Psoas muscle (tissue), 8 donors: Measurements from ENCODE around the gene RPS21. TPM values are rescaled to one million over a fixed set of nuclear protein-coding genes. Genes with fewer than 3 reads are reported as not detected.

ENCODE experiments used
- ATAC-seq, 4 donors: fragments of 200-7000 bp; cut with Tn5 transposase; one replicate each; pipeline ENCODE4 v1.9.1; 2020; ENCODE audit warnings: moderate library complexity in 3 of 4, mild to moderate bottlenecking in 2 of 4
- DNase-seq, 2 donors: peaks; one replicate each; pipeline ENCODE4 v3.0.0-alpha.2; 2020
- H3K27ac ChIP-seq: fragments of 200-600 bp; one replicate; pipeline ENCODE4 v1.8.0; 2022
- H3K27me3 ChIP-seq, 3 donors: fragments of 200-600 bp in 1 of 3; one replicate each; pipeline versions ENCODE4 v1.6.1 to v1.8.0; 2013 to 2022; ENCODE audit warnings: low read length in 2 of 3, mild to moderate bottlenecking in 2 of 3, moderate library complexity in 1 of 3; ENCODE audit not compliant: insufficient read depth in 3 of 3
- H3K36me3 ChIP-seq, 2 donors: fragments of 200-600 bp in 1 of 2; one replicate each; pipeline versions ENCODE4 v1.6.1 to v1.8.0; 2013 to 2022; ENCODE audit warnings: low read depth in 1 of 2, mild to moderate bottlenecking in 1 of 2, moderate library complexity in 1 of 2; ENCODE audit not compliant: insufficient read depth in 1 of 2
- H3K4me1 ChIP-seq: fragments of 200-600 bp; one replicate; pipeline ENCODE4 v1.8.0; 2022
- H3K4me3 ChIP-seq: fragments of 200-600 bp; one replicate; pipeline ENCODE4 v1.8.0; 2022; ENCODE audit warnings: mild to moderate bottlenecking
- H3K9me3 ChIP-seq: fragments of 200-600 bp; one replicate; pipeline ENCODE4 v1.8.0; 2022
- CTCF ChIP-seq: fragments of 200-600 bp; IDR thresholded peaks from one replicate; pipeline ENCODE4 v1.8.0; 2022; ENCODE audit warnings: antibody characterized with exemption
- WGBS, 3 donors: extraction: QIAGEN DNeasy Blood & Tissue Kit; methylation state at CpG; one replicate each; pipeline versions ENCODE4 v1.1.6 to v1.1.7; 2013; 5-methylcytosine and 5-hydroxymethylcytosine counted together
- intact Hi-C, 2 donors: fragments of 100-400 bp; cut with DNase I; formaldehyde crosslinking; loops; one replicate each; pipeline versions ENCODE4 v1.11.0 to v1.14.2; 2022
- polyA plus RNA-seq, 3 donors: library from polyadenylated mRNA; stranded (reverse); fragments of 200-250 nt; gene quantifications; one replicate each; pipeline ENCODE4 v1.2.3, GENCODE V29; 2013
- total RNA-seq, 4 donors: library from RNA; stranded (reverse); fragmentation: NEBNext Ultra II Directional in 2 of 4; extraction: Animal tissue kit (Norgen Biotek cat#: 25700) in 2 of 4; gene quantifications; one replicate each; pipeline versions ENCODE4 v1.2.1 to v1.2.4, GENCODE V29; 2021 to 2023
- donor health status: healthy with polysubstance abuse.
- donor health status: DM: no; HTN: no; CAD: no; lungs with moderate emphysema.
- donor health status: Bipolar disorder and iron deficiency.
- donor health status: healthy.
- donor health status: DM: yes; HTN: yes; CAD: no.
- donor health status: DM: no; HTN: no; CAD: no.
- donor health status: DM: no; HTN: no; CAD: no.
- donor health status: DM: yes; HTN: yes; CAD: no.

The RPS21 gene
- total and polyA plus RNA-seq, 7 donors = 602 to 5,162 (median 1,206) TPM

GRCh38 chr20:62404761-62405107 lies 17.8 kb downstream of the RPS21 start:
- no peak for TF ChIP-seq CTCF
- no peak overlapping the region for H3K27ac ChIP-seq
- intact Hi-C loops = loop anchor here in 1 of 2 donors (5.0 kb wide), 1 partner anchor 88 kb away; no protein-coding TSS in a partner anchor

GRCh38 chr20:62405108-62405980 lies 18.4 kb downstream of the RPS21 start:
- DNase-seq (peak; percentile 59 to 78), ATAC-seq (peak; percentile 35 to 66 (median 49))
- no peaks in the 10 kb centered on the region for H3K9me3 ChIP-seq
- peak; percentile 59 for TF ChIP-seq CTCF
- H3K27ac ChIP-seq = no peak overlapping the region
- peaks cover 26% of the 10 kb centered on the region for H3K4me1 ChIP-seq
- no peaks in the 10 kb centered on the region for H3K27me3 ChIP-seq
- H3K36me3 ChIP-seq = no peaks in the 10 kb centered on the region
- H3K4me3 ChIP-seq = peak overlapping the region; percentile 74
- 67 to 73% (median 68%) methylated on average over 23 of the region's 23 CpGs for WGBS, 3 donors
- intact Hi-C loops = loop anchor here in 1 of 2 donors (5.0 kb wide), 1 partner anchor 87 kb away; no protein-coding TSS in a partner anchor

More at GRCh38 chr20:62404761-62405107, 17.8 kb downstream of the RPS21 start:
- Histone ChIP-seq H3K9me3 (no peaks in the 10 kb centered on the region), H3K4me1 (peaks cover 20% of the 10 kb centered on the region), H3K36me3 (no peaks in the 10 kb centered on the region), H3K27me3 (no peaks in the 10 kb centered on the region), H3K4me3 (no peak overlapping the region)
- ATAC-seq = no peak
- no peak for DNase-seq
- 95 to 97% (median 97%) methylated on average over 8 to 12 of the region's 12 CpGs for WGBS, 3 donors

- Histone ChIP-seq H3K27ac (peak overlapping the region; percentile 9), H3K4me1 (peaks cover 26% of the 10 kb centered on the region), H3K36me3 (no peaks in the 10 kb centered on the region), H3K4me3 (peak overlapping the region; percentile 74), H3K9me3 (no peaks in the 10 kb centered on the region), H3K27me3 (no peaks in the 10 kb centered on the region)
- intact Hi-C loops = loop anchor here in 1 of 2 donors (5.0 kb wide), 1 partner anchor 86 kb away; no protein-coding TSS in a partner anchor
- DNase-seq (no peak), ATAC-seq (no peak)
- 63 to 64% (median 63%) methylated on average over 10 of the region's 10 CpGs for WGBS, 3 donors
- no peak for TF ChIP-seq CTCF
Observed at GRCh38 chr20:62405981-62406513, 19.1 kb downstream of the RPS21 start.

- H3K4me1 ChIP-seq = peaks cover 26% of the 10 kb centered on the region
Observed at GRCh38 chr20:62406635-62407176, 19.8 kb downstream of the RPS21 start.

More at GRCh38 chr20:62406635-62407176, 19.8 kb downstream of the RPS21 start:
- Histone ChIP-seq H3K9me3 (no peaks in the 10 kb centered on the region), H3K27ac (peak overlapping the region; percentile 9), H3K36me3 (no peaks in the 10 kb centered on the region), H3K4me3 (peak overlapping the region; percentile 74), H3K27me3 (no peaks in the 10 kb centered on the region)
- ATAC-seq (no peak), DNase-seq (peak in 1 of 2 donors; percentile 64)
- intact Hi-C loops = loop anchor here in 1 of 2 donors (5.0 kb wide), 1 partner anchor 86 kb away; no protein-coding TSS in a partner anchor
- 0 to 1% (median 1%) methylated on average over 24 to 42 of the region's 42 CpGs for WGBS, 3 donors
- TF ChIP-seq CTCF = no peak
